Left cardiac atrium (tissue), 4 donors: ENCODE measurements around the gene PCP4. TPM values are rescaled to one million over a fixed set of nuclear protein-coding genes. Genes with fewer than 3 reads are reported as not detected.

Source experiments
- ATAC-seq, 2 donors: fragments of 200-7000 bp; cut with Tn5 transposase; one replicate each; pipeline ENCODE4 v1.9.1; 2020; ENCODE audit warnings: mild to moderate bottlenecking in 2 of 2, moderate library complexity in 2 of 2
- DNase-seq: peaks from one replicate; pipeline ENCODE4 v3.0.0-alpha.2; 2020
- intact Hi-C, 2 donors: fragments of 100-400 bp; cut with DNase I; formaldehyde crosslinking; loops; one replicate each; pipeline versions ENCODE4 v1.14.1 to v1.15.1; 2022 to 2023
- total RNA-seq, 2 donors: library from RNA; stranded (reverse); fragmentation: NEBNext Ultra II Directional; extraction: Animal tissue kit (Norgen Biotek cat#: 25700); gene quantifications; one replicate each; pipeline ENCODE4 v1.2.1, GENCODE V29; 2021
- donor health status: DM: no; HTN: yes; CAD: no.
- donor health status: DM: no; HTN: yes; CAD: no; lungs with severe emphysema.
- donor health status: DM: yes; HTN: yes; CAD: no.
- donor health status: Dilated cardiomyopathy.

The PCP4 gene
- total RNA-seq, 2 donors from 2014 or later = 6.4 to 6.8 TPM

DNA sequence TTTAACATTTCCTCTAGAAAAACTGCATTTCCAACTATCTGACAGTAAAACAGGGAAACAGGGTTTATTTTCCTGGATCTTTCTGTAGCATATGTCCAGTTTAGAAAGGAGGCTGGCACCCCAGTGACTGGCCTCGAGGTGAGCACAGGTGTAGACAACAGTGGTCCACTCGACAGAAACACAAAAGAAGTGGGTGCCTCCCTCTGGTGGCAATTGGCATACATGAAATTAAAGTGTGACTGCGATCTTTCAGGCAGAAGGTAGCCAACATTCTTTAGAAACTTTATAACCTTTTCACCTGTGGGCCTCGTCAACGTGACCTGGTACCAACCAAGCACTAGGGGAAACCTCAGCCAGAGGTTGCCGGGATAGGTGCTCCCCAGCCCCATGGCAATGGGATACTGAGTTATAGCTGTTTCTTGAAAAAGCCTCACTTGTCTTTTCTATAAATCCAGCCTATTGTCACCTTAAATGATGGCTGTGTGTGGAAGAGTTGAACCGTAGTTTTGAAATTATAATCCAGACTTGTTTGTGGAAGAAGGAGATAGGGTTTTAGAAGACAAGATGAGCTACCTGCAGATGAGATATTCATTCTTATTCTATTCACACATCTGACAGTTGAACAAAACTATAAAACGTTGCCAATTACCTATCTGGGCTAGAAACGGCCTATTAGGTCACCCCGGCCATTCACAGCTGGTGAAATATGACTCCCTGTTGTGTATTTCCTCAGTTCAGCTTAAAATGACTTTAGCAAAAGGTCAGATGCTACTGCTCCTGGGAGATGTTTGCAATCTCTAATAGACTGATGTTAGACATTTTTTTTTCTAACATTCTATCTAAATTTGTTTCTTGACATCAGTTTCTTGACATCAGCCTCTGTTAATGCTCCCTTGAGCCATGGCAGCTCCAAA lies 44.3 kb downstream of the PCP4 start:
- DNase-seq (no peak), ATAC-seq (no peak)
- intact Hi-C loops = loop anchor here in 1 of 2 donors (2.0 kb wide), 1 partner anchor 123 kb away; no protein-coding TSS in a partner anchor

GRCh38 chr21:39913706-39914305 lies 46.6 kb downstream of the PCP4 start:
- intact Hi-C loops = no loop called here
- no peak for DNase-seq

DNA sequence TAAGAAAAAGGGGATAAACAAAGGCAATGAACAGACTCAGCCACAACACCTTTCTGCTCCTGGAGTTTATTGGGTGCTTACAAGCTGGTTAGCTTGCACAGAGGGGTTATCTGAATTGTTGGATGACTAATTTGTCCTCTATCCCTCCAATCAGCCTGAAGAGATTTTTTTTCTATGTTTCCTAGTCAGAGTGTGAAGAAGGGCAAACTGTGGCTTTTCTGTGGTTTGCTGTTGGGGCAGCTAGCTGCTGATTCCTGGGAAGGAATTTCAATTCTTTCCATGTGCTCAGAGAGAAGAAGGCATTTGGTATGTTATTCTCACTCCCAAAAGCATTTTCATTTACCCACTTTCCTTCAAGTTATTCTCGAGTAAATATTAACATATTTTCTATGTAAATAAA lies 48.6 kb downstream of the PCP4 start:
- ATAC-seq = no peak
- intact Hi-C loops = no loop called here

More at GRCh38 chr21:39913706-39914305, 46.6 kb downstream of the PCP4 start:
- ATAC-seq = no peak

GRCh38 chr21:39918558-39918957 lies 51.3 kb downstream of the PCP4 start:
- intact Hi-C loops = no loop called here
- DNase-seq (no peak), ATAC-seq (no peak)

More for the DNA sequence above, 48.6 kb downstream of the PCP4 start:
- no peak for DNase-seq

GRCh38 chr21:39923476-39923875 lies 56.2 kb downstream of the PCP4 start:
- no peak for DNase-seq
- no peak for ATAC-seq
- intact Hi-C loops = no loop called here

- intact Hi-C loops = no loop called here
- DNase-seq (no peak), ATAC-seq (no peak)
Observed at GRCh38 chr21:39924577-39925308, 57.5 kb downstream of the PCP4 start.

DNA sequence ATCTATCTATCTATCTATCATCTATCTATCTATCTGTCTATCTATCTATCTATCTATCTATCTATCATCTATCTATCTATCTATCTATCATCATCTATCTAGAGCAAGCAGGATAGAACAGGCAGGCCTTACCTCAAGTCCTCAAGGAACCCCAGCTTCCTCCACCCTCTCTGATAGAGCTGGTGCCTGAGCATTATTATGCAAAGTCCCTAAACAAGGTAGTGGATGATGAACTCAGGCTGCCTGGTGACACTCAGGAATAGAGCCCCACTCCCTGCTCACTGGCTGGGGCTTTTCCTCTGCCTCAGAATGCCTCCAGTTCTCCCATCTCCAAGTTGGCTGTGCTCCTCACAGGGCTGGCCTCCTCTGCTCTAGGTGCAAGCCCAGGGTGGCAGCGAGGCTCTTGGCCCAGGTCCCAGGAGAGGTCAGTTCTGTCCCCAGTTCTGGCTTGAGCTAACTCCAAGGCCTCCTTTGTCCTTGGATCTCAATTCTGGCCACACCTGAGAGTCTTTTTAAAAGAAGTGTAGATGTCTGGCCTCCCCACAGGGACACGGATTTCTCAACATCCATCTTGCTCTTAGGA lies 60.2 kb downstream of the PCP4 start:
- DNase-seq (no peak), ATAC-seq (no peak)
- intact Hi-C loops = no loop called here

DNA sequence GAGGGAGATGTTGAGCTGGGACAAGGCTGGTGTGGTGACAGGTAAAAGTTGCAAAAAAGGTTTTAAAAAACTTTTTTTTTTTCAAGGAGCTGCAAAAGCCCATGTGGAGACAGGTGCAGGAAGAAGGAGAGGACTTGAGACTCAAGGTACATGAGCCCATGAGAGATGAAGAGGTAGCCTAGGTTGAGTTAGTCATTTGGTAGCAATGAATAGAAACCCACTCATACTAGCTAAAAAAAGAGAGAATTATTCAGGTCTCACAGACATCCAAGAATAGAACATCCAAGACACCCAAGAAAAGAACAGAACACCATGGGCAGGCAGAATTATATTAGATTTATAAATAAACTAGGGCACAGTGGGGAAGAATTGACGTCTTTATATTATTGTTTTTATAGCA lies 65.1 kb downstream of the PCP4 start:
- no peak for DNase-seq
- intact Hi-C loops = no loop called here
- no peak for ATAC-seq

DNA sequence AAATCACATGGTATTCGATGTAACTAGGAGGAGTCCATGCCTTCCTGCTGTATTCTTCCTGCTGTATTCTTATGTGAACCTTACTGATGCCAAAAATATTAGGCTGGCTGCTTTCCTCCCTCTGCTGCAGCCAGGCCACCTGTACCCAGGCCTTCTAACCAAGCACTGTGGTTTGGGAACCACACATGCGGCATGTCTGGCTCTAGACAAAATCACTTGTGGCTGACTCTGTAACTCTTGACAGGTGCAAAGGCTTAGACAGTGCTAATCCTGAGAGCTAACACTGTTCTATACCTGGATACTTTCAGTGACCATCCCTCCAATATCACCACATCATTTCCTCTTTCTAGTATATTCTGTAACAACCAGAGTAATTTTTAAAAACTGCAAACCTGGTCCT lies 67.7 kb downstream of the PCP4 start:
- no peak for DNase-seq
- intact Hi-C loops = no loop called here
- no peak for ATAC-seq

DNA sequence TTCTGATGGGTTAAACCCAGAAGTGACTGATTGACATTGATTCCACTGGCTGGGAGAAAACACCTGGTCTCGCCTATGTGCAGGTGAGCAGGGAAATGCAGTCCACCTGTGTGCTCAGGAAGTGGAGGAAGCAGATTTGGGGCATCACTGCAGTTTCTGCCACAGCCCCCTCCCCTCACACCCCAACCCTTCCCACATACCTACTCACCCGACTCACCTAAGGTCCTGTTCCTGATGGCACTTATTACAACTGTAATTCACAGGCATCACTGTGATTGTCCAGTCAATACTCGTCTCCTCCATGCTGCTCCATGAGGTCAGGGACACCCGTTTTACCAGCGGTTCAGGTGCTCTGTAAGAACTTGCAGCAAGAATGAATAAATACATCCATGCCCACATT lies 68.5 kb downstream of the PCP4 start:
- no peak for ATAC-seq
- DNase-seq = no peak
- intact Hi-C loops = no loop called here

DNA sequence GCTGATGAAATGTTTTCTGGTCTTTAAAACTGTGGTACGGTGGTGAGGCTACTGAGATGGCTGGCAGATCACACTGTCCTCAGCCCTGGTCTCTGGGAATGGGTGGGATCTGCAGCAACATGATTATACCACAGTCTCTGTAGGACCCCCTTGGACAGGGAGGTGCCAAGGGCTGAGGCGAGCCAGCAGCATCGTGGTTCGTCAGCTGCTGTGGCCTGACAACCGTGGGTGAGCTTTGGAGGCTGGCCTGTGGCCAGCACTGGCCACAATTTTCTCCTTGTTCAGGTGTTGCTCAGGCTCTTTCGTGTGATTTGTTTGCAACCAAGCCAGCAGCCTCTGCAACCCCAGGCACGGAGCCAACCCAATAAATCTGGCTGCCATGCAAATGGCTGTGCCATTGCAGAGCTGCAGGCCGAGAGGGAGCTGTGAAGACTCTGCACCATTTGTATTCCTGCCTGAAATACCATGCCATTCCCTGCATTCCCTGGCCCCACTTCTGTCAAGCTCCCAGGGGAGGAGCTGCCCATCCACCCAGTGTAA lies 70.9 kb downstream of the PCP4 start:
- intact Hi-C loops = no loop called here
- ATAC-seq (no peak), DNase-seq (no peak)

GRCh38 chr21:39946199-39946598 lies 79.0 kb downstream of the PCP4 start:
- ATAC-seq (no peak), DNase-seq (no peak)
- intact Hi-C loops = no loop called here

DNA sequence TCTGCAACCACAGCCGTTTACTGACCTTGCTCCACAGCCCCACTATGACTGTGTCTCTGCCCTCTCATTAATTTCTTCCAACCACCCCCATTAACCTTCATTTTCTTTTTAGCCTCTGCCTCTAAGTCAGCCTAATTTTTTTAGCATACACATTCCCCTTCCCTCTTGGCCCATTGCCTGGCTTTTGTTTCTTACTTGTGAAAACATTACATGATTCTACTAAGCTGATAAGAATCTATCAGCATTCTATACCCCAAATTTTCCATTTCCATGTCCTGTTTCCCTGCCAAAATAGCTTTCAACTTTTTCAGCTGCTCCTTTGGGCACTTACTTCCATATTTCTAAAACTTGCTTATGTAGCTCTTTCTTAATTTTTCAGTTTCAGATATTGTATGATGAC lies 79.8 kb downstream of the PCP4 start:
- DNase-seq (no peak), ATAC-seq (no peak)
- intact Hi-C loops = no loop called here

DNA sequence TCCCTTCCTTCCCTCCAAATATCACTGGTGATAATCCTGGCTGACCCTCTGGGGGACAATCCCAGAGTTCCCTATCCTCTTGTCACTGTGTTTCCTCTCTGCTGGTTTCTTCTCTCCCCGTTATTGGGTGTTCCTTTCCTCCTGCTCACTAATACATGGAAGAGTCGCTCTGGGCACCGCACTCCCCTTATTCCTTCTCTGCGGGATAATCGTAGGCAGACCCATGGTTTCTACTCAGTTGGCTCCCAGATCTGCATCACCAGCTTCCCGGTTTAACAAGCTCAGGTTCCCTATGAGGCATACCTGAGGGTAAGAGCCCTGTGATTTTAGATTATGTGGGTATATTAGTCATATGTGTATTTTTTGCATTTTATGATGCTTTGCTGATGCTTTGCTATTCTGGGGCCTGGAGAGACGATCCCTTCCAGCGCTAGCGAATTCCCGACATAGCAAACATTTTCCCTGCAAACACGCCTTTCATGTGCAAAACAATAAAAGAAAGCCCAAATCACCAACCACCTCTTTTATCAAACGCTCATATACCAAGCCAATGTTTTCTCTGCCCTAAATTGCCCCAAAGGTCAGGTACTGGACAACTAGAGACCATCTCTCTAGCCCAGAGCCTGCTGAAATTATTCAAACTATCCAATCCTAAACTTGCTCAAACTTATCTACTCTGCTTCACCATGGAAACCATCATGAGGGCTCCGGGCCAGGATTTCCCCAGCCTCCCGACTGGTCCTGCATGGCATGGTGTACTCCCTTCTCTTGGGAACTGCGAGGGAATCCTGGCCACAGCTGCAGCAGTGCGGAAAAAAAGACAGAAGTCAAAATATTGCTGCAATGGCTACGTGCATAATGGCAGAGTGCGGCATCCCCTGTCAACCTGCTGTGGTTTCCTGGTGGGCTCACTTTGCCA lies 84.2 kb downstream of the PCP4 start:
- intact Hi-C loops = no loop called here
- ATAC-seq (peak in 1 of 2 donors; percentile 61), DNase-seq (no peak)

GRCh38 chr21:39952265-39952664 lies 85.0 kb downstream of the PCP4 start:
- ATAC-seq (no peak), DNase-seq (no peak)
- intact Hi-C loops = no loop called here

DNA sequence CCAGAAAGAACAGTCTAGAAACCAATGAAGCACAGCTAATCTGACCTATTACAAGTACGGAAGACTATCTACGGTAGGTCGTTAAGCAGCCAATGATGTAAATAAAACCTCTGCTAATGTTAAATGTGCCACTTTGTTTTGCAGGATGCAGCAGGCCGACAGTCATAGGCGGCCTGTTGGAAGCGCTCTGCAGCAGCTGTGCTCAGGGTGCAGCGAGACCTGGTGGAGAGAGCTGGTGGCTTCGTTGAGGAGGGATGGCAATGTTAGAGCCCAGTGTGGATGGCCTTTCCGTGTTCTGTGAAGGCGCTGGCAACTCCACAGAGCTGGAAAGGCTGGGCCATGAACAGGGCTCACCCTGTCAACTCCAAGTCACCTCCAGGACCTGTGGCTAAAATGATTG lies 87.3 kb downstream of the PCP4 start:
- ATAC-seq = no peak
- no peak for DNase-seq
- intact Hi-C loops = no loop called here

DNA sequence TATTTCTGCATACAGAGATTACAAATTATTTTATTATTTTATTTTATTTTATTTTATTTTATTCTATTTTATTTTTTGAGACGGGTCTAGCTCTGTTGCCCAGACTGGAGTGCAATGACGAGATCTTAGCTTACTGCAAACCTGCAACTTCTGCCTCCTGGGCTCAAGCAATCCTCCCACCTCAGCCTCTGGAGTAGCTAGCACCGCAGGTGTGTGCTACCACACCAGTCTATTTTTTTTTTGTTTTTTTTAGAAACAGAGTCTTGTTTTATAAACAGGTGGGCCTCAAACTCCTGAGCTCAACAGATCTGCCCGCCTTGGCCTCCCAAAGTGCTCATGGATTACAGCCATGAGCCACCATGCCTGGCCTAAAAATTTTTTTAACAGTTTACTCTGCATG lies 88.1 kb downstream of the PCP4 start:
- ATAC-seq (no peak), DNase-seq (no peak)
- intact Hi-C loops = no loop called here

GRCh38 chr21:39956586-39956985 lies 89.3 kb downstream of the PCP4 start:
- no peak for DNase-seq
- intact Hi-C loops = no loop called here
- no peak for ATAC-seq
